Calu3 (cell line): ENCODE data around the gene USP3. TPM values are rescaled to one million over a fixed set of nuclear protein-coding genes. Genes with fewer than 3 reads are reported as not detected.

ENCODE experiments used
- BruUV-seq: library from RNA; stranded (reverse); fragments of 400-500 nt; replicated peaks from 2 replicates; lab custom pipeline; 2021; lab: Mats Ljungman, UMichigan
- CTCF ChIA-PET: fragments of 300-600 bp; sonication (Branson Sonifier 250); formaldehyde crosslinking; loops from one replicate; lab custom pipeline; 2022; ENCODE audit warnings: antibody characterized with exemption; lab: Charles Lee
- DNase-seq: peaks from one replicate; pipeline ENCODE4 v3.0.0; 2022
- H3K27ac Mint-ChIP-seq: one replicate; pipeline ENCODE4 v1.8.0; 2022; ENCODE audit warnings: mixed read lengths; ENCODE audit not compliant: unreplicated experiment
- H3K27me3 Mint-ChIP-seq: one replicate; pipeline ENCODE4 v1.8.0; 2022; ENCODE audit warnings: mixed read lengths; ENCODE audit not compliant: unreplicated experiment
- H3K36me3 Mint-ChIP-seq: one replicate; pipeline ENCODE4 v1.8.0; 2022; ENCODE audit warnings: mild to moderate bottlenecking, moderate library complexity, mixed read lengths; ENCODE audit not compliant: insufficient read depth, unreplicated experiment
- H3K4me1 Mint-ChIP-seq: one replicate; pipeline ENCODE4 v1.8.0; 2022; ENCODE audit warnings: mild to moderate bottlenecking, low read depth, mixed read lengths; ENCODE audit not compliant: unreplicated experiment
- H3K4me3 Mint-ChIP-seq: one replicate; pipeline ENCODE4 v1.8.0; 2022; ENCODE audit warnings: mild to moderate bottlenecking, low read depth, moderate library complexity, mixed read lengths; ENCODE audit not compliant: unreplicated experiment
- H3K9me3 Mint-ChIP-seq: one replicate; pipeline ENCODE4 v1.8.0; 2022; ENCODE audit warnings: low read depth, mixed read lengths; ENCODE audit not compliant: unreplicated experiment
- CTCF ChIP-seq: fragments of 200-600 bp; IDR thresholded peaks from one replicate; pipeline ENCODE4 v1.8.0; 2022; ENCODE audit warnings: antibody characterized with exemption; ENCODE audit not compliant: unreplicated experiment
- intact Hi-C: fragments of 100-400 bp; cut with micrococcal nuclease; formaldehyde crosslinking; loops from one replicate; pipeline ENCODE4 v1.10.0; 2022; ENCODE audit not compliant: unreplicated experiment
- total RNA-seq: library from RNA; stranded (reverse); gene quantifications from 2 replicates; pipeline ENCODE4 v1.2.3, GENCODE V29; 2022

The USP3 gene
- total RNA-seq, 1 experiment from 2014 or later: 80.8 TPM

- Mint-ChIP-seq H3K27ac (no peak overlapping the region), H3K9me3 (no peaks in the 10 kb centered on the region), H3K4me3 (no peak overlapping the region), H3K4me1 (peaks cover 41% of the 10 kb centered on the region), H3K27me3 (no peaks in the 10 kb centered on the region), H3K36me3 (peaks cover 30% of the 10 kb centered on the region)
- intact Hi-C loops: no loop called here
- CTCF ChIA-PET: no interaction called here
- TF ChIP-seq CTCF: no peak
- BruUV-seq: no TSS peak
- DNase-seq: no peak
These were observed 5.2 kb upstream of the USP3 start for GRCh38 chr15:63499175-63499549.

- Mint-ChIP-seq H3K4me1 (peaks cover 41% of the 10 kb centered on the region), H3K27ac (no peak overlapping the region)
- intact Hi-C loops: no loop called here
These were observed 4.8 kb upstream of the USP3 start for GRCh38 chr15:63499611-63500010.

GRCh38 chr15:63500265-63501250 lies 3.8 kb upstream of the USP3 start:
- BruUV-seq: no TSS peak
- CTCF ChIA-PET: interaction anchor here (1.0 to 1.8 kb wide), 7 partner anchors 9 to 146 kb away, joined by 3 to 11 read pairs (median 5); no protein-coding TSS in a partner anchor
- H3K4me3 Mint-ChIP-seq: peak overlapping the region; percentile 88
- intact Hi-C loops: no loop called here
- H3K4me1 Mint-ChIP-seq: peaks cover 41% of the 10 kb centered on the region
- no peak for TF ChIP-seq CTCF
- DNase-seq: peak; percentile 45
- peaks cover 43% of the 10 kb centered on the region for H3K36me3 Mint-ChIP-seq
- H3K9me3 Mint-ChIP-seq: no peaks in the 10 kb centered on the region
- peak overlapping the region; percentile 97 for H3K27ac Mint-ChIP-seq
- no peaks in the 10 kb centered on the region for H3K27me3 Mint-ChIP-seq

More at GRCh38 chr15:63499611-63500010, 4.8 kb upstream of the USP3 start:
- CTCF ChIA-PET: no interaction called here
- H3K36me3 Mint-ChIP-seq: peaks cover 35% of the 10 kb centered on the region
- no peak for TF ChIP-seq CTCF
- H3K4me3 Mint-ChIP-seq: no peak overlapping the region
- BruUV-seq: no TSS peak
- H3K27me3 Mint-ChIP-seq: no peaks in the 10 kb centered on the region
- H3K9me3 Mint-ChIP-seq: no peaks in the 10 kb centered on the region
- no peak for DNase-seq

- Mint-ChIP-seq H3K4me1 (peaks cover 47% of the 10 kb centered on the region), H3K27me3 (no peaks in the 10 kb centered on the region), H3K9me3 (no peaks in the 10 kb centered on the region), H3K27ac (peak overlapping the region; percentile 97), H3K36me3 (peaks cover 49% of the 10 kb centered on the region), H3K4me3 (peak overlapping the region; percentile 88)
- no peak for TF ChIP-seq CTCF
- intact Hi-C loops: loop anchor here (2.0 kb wide), 1 partner anchor 35 kb away; no protein-coding TSS in a partner anchor
- BruUV-seq: no TSS peak
- peak; percentile 70 for DNase-seq
- CTCF ChIA-PET: interaction anchor here (1.0 to 1.8 kb wide), 7 partner anchors 8 to 147 kb away, joined by 3 to 11 read pairs (median 5); no protein-coding TSS in a partner anchor
These were observed 2.9 kb upstream of the USP3 start for GRCh38 chr15:63501256-63502089.
